Occipital lobe (tissue), 2 donors: Measurements from ENCODE around the gene PRRT1. TPM values are rescaled to one million over a fixed set of nuclear protein-coding genes. Genes with fewer than 3 reads are reported as not detected.

Source experiments
- DNase-seq: peaks from one replicate; lab custom pipeline; 2025; lab: John Stamatoyannopoulos, UW
- total RNA-seq: library from RNA; depleted of rRNA; stranded (reverse); fragments of >200 nt; gene quantifications from one replicate; pipeline ENCODE4 v1.2.3, GENCODE V29; 2014

The PRRT1 gene
- total RNA-seq, 1 donor from 2014 or later = 0.78 TPM

GRCh38 chr6:32127717-32128592 lies 23.8 kb downstream of the PRRT1 start, which contains the start of gene ATF6B:
TSS of gene ATF6B (minus strand) at chr6:32128246. CDS start at chr6:32128207, 39 bp downstream.
- DNase-seq = peak; percentile 99

- no peak for DNase-seq
Measured at GRCh38 chr6:32127409-32127716, 24.4 kb downstream of the PRRT1 start.

GRCh38 chr6:32126880-32127279 lies 24.9 kb downstream of the PRRT1 start:
- DNase-seq = no peak

GRCh38 chr6:32123681-32124080 lies 28.1 kb downstream of the PRRT1 start:
- DNase-seq = no peak

- DNase-seq = no peak
Measured at GRCh38 chr6:32120573-32121059, 31.1 kb downstream of the PRRT1 start.

GRCh38 chr6:32118782-32119628 lies 32.7 kb downstream of the PRRT1 start:
- DNase-seq = peak; percentile 84

GRCh38 chr6:32117461-32117860 lies 34.3 kb downstream of the PRRT1 start:
- no peak for DNase-seq

- DNase-seq = no peak
Measured at GRCh38 chr6:32116674-32117073, 35.1 kb downstream of the PRRT1 start.

GRCh38 chr6:32115623-32116022 lies 36.1 kb downstream of the PRRT1 start:
- DNase-seq = no peak

- no peak for DNase-seq
Measured at GRCh38 chr6:32114796-32115195, 36.9 kb downstream of the PRRT1 start.

GRCh38 chr6:32113386-32114352 lies 38.1 kb downstream of the PRRT1 start:
- DNase-seq = no peak

GRCh38 chr6:32112431-32112980 lies 39.2 kb downstream of the PRRT1 start:
- no peak for DNase-seq

GRCh38 chr6:32111424-32112066 lies 40.2 kb downstream of the PRRT1 start:
- no peak for DNase-seq

- no peak for DNase-seq
Measured at GRCh38 chr6:32110632-32111031, 41.1 kb downstream of the PRRT1 start.

GRCh38 chr6:32109765-32110160 lies 42.0 kb downstream of the PRRT1 start:
- DNase-seq = no peak

- no peak for DNase-seq
Measured at GRCh38 chr6:32109114-32109764, 42.5 kb downstream of the PRRT1 start, which contains the start of gene TNXB. TSS of gene TNXB (minus strand) at chr6:32109338. CDS start at chr6:32098198, 11,140 bp downstream.

GRCh38 chr6:32108727-32109113 lies 43.0 kb downstream of the PRRT1 start:
- DNase-seq = no peak

GRCh38 chr6:32108094-32108627 lies 43.6 kb downstream of the PRRT1 start:
- no peak for DNase-seq

- no peak for DNase-seq
Measured at GRCh38 chr6:32107406-32107805, 44.3 kb downstream of the PRRT1 start.
